NCI-H69 (cell line): ENCODE results near the gene MEI4.
"Not testable (repeated sequence)": the region's sequence is repeated elsewhere in the genome, so short reads cannot be mapped to it uniquely, and the experiment has no call there.

Experiments
- DNase-seq: peaks from one replicate; lab custom pipeline; 2025; lab: John Stamatoyannopoulos, UW

The MEI4 gene, protein sequence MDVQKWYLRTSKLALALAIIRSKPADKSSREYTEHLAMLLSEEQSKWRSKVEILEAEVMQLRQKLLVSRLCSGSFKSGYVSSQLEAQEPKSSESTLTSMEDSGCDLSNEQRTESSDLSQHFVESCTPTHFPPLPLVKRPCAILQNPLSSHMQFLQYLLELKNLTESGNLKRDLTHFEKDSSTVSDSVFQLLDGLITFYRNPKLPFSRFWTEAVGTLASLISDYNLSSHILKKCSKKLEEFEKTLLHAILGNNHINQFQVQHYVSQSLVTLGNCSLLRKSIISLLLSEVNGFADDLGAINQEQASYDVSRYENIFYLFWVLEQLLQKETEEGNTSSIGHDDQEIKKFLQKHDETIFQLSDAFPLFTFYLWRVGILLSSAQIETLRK

DNA sequence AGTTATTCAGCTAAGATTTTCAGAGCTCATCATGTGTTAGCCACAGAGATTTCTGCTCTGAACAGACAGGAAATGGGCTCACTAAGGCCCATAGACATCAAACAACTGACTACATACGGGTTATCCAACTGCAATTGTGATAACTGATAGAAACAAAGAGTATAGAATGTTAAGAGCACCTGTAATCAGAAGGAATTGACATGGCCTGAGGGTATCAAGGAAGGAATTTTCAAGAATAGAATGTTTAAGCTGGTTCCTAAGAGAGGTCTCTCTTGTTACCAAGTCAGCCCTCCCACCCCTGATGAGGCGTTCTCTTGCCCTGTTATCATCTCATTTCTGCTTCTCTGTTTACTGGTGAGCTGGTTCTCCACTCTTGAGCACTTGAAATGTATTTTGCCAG lies at the start of gene MEI4:
TSS of gene MEI4 (plus strand) at position 301 of the 400 bp plus-strand sequence. CDS start 37,633 bp downstream, outside the sequence.
- DNase-seq, result no peak

DNA sequence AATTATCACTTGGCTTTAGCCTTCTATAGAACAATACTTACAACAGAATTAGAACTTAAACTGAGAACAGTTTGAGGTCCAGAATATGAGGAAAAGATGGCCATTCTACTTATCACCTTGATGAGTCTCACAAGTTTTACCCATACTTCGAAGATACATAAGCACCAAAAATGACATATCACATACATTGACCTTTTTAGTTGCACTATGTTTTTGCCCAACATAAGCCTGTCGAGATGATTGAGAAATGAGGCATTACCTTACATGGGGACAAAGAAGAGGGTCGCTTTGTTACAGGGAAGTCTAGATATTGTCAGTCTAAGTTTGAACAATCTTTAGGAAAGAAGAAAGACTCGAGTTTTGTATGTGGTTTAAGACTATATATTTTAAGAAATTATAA lies 48.4 kb upstream of the MEI4 start:
- DNase-seq, result no peak

DNA sequence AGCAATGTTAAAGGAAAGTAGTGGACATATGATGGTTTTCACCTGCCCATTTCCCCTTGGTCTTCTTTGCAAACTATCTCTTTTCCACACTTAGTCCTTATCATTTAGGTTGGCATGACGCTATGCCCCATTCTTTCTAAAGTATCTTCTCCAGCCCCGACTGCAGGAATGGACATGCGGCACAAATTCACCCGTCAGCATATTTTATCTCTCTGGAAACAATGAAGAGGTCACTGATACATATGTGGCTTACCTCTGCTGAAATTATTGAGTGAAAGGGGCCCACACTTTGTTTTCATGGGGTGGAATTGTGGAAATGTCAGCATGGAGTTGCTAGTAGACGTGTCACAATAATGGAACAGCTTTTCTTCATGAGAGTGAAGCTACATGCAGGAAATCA lies 45.8 kb upstream of the MEI4 start:
- DNase-seq, result no peak

DNA sequence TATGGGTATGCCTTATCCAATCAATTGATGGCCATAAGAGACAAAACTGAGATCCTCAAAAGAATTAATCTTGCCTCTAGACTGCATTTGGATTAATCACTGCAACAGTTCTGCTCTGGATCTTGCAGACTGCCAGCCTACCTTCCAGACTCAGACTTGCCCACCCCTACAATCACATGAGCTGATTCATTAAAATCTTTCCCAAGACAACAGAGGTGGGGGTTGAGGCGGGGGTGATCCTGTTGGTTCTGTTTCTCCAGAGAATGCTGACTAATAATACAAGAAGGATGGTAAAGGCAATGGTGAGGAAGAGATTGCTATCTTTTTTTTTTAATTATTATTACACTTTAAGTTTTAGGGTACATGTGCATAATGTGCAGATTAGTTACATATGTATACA lies 43.7 kb upstream of the MEI4 start:
- DNase-seq, result no peak

DNA sequence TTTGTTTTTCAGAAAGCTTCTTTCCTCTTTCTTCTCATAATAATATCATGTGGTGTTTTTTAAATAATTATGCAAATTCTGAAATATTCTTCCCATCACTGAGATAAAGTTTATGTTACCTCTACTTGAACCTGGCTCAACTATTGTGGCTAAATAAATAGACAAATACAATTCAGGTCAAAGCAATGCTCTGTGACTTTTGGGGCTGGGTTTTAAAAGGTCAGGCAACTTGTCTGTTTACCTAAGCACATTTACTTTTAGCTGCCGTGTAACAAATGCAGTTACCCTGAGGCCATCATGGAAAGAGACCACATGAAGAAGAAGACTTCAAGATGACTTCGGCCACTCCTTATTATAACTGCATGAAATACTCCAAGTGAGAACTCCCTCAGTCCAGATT lies 33.7 kb upstream of the MEI4 start:
- no peak for DNase-seq

DNA sequence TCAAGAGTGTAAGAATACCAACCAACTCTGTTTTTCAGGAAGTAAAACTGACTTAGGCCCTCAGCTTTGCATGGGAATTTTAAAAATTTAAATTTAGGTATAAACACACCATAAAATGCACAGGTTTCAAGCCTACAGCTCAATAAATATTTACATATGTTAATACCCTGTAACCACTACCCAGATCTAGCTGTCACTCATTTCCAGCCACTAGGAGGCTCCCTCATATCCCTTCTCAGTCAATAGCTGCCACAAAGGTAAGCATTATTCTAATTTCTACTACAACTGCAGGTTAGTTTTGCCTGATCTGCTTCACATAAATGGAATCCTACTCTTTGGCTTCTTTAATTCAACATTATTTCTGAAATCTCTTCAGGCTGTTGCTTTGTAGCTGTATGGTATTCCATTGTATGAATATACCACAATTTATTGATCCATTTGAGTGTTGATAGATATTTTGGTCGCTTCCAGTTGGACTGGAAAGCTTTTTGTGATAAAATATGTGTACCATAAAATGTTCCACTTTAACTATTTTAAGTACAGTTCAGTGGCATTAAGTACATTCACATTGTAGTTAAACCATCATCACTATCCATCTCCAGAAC lies 32.5 kb upstream of the MEI4 start:
- peak; percentile 18 for DNase-seq

DNA sequence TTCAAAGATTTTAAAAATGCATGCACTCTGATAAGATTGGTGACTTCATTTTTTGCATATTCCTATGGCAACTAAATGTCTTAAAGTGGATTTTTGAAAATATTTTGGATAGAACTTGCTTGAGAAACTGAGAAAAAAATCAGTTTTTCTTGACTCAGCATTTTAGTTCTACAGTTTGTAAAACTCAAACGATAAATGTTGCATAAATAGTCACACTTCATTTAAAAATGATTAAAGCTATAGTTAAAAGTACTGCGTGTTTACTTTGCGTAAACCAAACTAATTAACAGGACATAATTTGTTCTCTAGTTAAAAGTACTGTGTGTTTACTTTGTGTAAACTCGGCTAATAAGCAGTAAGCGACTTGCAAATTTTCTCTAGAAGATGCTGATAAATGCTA lies 28.3 kb upstream of the MEI4 start:
- no peak for DNase-seq

DNA sequence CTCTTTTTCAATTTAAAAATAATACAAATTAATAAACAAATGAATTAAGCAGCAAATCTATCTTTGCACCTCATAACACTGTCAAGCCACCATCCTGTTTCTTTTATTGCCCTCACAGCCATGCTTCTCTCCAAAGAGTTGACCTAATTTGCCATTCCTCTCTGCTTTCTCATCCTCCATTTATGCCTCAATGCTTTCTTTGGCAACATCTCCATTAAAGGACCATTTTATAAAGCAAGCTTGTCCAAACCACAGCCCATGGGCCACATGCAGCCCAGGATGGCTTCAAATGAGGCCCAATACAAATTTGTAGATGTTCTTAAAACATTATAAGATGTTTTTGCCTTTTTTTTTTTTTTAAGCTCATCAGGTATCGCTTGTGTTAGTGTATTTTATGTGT lies 26.4 kb upstream of the MEI4 start:
- no peak for DNase-seq

DNA sequence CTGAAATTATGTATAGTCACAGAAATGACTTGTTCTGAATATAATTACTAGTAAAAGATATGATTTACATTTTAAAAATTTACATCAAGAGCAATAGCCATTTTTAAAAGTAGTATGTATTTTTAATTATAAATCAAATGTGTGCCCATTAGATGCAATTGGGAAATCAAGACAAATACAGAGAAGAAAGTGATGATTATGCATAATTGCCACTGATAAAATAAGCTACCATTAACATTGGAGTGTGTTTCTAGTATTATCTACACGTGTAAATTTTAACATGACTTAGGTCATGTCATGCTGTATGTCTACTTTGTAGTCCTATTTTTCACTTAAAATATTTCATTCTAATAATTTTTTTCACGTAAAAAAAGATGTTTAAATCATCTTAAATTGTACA lies 22.8 kb upstream of the MEI4 start:
- no peak for DNase-seq

DNA sequence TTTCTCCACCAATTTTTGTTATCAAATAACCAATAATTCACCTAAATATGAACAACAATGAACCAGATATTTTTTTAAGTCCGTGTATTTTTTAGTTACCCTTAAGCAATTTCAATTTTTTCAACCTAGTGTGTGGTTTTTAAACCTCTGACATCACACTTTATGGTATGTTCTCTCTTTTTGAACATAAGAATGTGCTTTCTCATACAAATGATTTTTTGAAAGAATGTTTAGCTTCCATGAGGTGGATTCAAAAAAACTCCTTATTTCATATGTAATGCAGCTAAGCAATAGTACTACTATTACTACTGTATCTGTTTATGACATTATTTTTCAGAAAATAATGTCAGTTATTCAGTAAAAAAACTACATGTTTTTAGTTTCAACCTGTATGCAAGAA lies 19.4 kb upstream of the MEI4 start:
- DNase-seq, result no peak

DNA sequence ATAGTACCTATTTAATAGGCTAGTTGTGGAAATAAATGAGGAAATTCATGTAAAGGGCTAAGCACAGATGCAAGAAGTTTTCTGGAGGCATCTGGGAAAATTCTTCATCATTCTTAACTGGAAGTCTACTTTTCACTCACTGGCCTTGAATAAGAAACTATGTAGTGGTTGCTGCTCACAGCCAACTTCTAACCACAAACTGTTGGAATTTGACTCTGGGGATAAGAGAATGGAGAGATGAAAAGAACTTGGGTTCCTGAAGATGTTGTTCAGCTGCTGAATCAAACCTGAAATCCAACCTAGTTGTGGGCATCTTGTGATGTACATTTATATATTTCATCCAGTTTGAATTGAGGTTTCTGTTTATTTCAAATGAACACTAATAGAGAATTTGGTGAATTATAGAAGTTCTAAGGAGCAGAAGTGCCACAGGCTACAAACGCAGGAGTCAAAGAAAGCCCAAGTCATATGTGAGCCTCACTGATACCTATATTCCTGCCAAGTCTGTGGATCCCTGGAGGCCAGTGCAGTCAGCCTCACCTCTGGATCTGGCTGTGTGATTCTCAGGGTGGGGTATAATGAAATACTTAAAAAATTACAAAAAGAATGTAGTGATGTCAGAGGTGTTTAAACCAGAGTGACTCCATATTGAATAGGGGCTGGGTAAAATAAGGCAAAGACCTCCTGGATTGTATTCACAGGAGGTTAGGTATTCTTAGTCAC lies 18.7 kb upstream of the MEI4 start:
- DNase-seq, result no peak

DNA sequence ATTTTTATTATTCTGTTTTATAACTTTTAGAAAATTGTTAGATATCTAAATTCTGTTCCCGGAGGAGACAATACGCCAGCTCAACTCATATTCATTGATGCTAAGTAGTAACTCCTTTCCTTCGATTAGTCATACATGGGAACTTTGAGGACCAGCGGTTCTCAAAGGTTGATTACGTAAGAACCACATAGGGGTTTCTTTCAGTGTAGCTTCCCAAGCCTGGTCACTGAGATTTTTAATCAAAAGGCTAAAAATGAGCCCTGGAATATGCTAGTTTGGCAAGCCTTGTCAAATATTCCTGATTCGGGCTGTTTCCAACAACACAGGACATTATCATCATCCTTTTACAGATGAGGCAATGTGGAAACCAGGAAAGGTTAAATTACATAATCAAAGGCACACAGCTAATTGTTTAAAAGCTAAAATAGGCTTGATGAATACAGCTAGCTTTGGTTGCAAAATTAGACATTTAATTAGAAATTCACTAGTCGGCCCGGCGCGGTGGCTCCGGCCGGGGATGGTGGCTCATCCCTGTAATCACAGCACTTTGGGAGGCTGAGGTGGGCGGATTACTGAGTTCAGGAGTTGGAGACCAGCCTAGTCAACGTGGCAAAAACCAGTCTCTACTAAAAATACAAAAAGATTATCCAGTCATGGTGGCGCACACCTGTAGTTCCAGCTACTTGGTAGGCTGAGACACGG lies 14.6 kb upstream of the MEI4 start:
- DNase-seq, result no peak

DNA sequence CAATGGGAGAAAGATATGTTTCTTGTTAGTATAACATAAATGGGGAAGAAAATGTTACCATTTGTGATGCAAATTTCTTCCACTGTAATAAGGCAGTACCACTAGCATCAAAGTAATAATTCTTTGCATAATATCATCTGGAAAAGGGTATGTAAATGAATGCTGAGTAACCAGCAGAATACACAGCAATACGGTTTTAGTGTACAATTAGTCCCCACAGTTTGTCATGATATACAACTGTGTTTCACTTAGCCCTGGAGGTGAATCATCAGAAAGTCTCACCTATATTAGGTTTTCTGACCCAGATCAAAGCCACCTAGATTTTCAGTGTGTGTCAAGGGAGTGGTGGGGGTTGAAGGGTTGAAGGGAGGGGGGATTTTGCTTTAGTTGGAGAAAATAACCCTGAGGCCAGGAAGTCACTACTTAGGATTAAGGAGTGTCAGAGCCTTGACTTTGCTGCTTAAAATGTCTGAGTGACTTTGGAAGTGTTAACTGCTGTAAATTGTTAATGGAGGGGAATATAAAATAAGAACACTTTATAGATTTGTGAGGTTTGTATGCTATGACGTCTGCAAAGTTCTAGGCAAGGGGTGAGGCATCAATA lies 8.6 kb upstream of the MEI4 start:
- DNase-seq, result no peak

DNA sequence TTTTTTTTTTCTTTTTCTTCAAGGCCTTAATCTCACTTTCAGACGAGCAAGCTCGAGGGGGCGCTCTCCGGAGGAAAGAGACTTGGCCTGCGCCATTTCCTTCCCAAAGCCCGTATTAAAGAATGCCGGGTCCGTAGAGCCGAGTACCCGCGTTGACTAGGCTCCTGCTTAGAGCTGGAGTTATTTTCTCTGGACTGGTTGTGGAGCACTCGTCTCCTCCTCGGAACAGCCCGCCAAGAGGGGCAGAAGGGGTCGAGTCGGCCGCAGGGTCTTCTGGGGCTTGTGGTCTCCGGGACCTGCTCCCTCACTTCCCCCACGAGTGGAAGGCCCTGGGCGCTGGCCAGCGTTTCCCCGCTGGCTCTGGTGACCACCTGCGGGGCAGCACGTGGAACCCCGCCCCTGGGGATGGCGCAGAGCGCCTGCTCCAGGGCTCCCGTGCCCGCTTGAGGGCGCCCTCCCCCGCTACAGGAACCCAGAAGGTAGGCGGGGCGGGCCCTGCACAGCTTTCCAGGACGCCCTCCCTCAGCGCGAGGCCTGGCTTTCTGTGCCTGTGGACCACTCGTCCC lies 2.7 kb upstream of the MEI4 start:
- peak; percentile 75 for DNase-seq

DNA sequence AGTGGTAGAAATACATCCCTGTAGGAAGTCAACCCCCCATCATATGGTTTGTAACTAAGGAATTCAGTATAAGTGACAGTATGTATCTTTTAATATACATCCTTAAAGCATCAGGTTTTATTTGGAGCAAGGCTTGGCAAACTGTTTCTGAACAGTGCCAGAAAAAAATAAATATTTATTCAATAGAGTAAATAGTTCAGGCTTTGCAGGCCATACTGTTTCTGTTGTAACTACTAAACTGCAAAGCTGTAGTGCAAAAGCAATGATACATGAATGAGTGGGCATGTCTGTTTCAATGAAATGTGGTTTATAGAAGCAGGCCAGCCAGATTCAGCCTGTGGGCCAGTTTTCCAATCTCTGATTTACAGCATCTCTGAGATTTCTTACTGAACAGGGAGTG lies 977 bp downstream of the MEI4 start:
- DNase-seq, result no peak

DNA sequence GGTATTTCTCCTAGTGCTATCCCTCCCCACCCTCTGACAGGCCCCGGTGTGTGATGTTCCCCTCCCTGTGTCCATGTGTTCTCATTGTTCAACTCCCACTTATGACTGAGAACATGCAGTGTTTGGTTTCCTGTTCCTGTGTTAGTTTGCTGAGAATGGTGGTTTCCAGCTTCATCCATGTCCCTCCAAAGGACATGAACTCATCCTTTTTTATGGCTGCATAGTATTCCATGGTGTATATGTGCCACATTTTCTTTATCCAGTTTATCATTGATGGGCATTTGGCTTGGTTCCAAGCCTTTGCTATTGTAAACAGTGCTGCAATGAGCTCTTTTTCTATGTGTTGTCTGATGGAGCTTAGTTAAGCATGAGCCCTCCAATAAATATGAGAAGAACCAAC lies 2.2 kb downstream of the MEI4 start:
- not testable (repeated sequence) for DNase-seq

DNA sequence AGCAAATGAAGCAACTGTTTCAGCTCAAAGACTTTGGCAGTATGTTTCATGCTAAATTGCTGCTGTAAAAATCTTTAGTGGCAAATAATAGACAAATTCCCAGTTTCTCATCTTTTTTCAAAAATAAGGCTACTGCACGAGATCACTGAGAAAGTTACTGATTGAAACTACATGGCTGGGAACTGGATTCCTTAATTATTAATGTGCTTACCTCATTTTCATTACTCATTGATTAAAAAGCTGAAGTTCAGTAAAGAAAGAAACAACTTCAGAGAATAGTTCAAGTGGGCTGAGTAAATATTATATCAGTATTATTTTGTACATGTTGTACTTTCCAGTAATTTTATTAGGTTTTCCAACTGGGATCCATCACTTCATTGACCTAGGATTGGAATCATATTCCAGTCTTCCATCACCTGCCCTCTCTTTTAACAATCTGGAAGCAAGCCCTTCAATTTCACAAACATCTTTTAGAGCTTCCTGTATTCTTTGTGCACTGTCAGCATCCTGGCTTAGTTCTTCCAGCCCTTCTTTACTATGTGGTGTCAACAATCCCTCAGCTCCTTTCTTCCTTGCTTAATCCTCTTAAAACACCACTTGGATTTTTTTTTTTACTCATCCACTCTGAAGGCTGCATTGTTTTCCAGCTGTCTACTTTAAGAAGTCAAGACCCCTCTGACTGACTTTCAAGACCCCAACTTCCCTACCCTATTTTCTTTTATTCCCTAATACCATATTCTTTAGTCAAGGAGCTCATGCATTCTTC lies 4.3 kb downstream of the MEI4 start:
- DNase-seq, result no peak

DNA sequence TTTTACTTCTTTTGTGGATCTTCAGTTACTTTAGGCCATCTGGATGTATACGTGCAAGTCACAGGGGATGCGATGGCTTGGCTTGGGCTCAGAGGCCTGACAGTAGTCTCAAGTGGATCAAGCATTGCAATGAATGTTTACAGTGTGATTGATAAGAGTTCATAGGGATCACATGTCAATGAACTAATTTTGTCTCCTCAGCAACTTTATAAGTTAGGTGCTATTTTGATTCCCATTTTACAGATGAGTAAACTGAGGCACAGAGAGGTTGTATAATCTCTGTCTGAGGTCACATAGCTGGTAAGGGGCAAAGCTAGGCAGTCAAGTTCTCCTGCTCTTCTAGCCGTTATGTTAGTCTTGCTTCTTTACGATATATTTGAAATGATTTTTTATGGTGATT lies 13.5 kb downstream of the MEI4 start:
- DNase-seq, result no peak

DNA sequence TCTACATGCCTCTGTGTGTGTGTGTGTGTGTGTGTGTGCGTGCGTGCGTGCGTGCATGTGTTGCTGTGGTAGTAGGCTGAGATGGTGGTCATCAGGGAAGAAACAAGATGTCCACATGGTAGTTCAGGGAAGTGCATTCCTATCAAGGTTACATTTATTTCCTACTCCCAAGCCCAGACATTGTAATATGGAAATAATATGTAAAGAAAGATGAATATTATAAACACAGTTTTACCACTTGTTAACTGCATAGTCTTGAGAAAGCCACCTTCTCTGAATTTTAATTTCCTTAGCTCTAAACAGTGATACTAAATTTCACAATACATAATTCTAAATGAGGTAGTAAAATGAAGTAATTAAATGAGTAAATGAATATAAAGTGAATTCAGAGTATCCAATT lies 14.0 kb downstream of the MEI4 start:
- DNase-seq, result no peak

DNA sequence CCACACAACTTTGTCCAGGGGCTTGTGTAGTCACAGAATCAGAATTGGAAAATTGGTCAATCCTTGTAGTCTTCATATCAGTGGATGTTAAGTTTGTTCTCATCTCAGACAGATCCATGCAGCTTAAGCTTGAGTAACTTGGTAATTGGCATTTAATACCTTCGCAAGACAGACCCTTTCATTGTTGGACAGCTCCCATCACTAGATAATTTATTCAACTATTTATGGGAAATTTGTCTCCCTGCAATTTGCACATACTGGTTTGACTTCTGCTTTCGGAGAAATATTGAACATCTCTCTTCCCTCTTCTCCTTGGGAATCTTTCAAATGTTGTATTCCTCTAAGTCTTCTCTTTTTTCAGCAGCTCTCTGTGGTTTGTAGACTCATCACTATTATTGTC lies 17.1 kb downstream of the MEI4 start:
- DNase-seq, result no peak

DNA sequence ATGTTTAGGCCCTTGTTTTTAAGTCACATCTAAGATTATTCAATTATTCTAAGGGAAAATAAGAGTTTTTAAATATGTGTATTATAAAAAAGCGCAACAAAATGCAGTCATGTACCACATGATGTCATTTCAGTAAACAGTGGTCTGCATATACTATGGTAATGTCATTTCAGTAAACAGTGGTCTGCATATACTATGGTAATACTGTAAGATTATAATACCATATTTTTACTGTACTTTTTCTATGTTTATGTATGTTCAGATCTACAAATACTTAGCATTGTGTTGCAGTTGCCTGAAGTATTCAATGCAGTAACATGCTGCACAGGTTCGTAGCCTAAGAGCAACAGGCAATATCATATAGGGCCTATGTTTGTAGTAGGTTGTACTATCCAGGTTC lies 21.4 kb downstream of the MEI4 start:
- DNase-seq, result no peak
